ENCODE results near the gene GNAI3.

The GNAI3 gene

GRCh38 chr1:109667452-109668122, 119.2 kb downstream of the GNAI3 start, which contains the start of gene GSTM2:
GSTM2 (plus strand) TSS chr1:109668057; CDS start chr1:109668116, 59 bp downstream.
- DNase-seq = peak; percentile 60 to 77

All from NCI-H524 (cell line).